Measurements from ENCODE around the gene CAPN12.

- TF ChIP-seq CTCF (conservative IDR thresholded peaks at IDR 0.05 in 1 of 2, IDR thresholded peaks at IDR 0.05 in 1 of 2; ENCODE audit: extremely low read depth in 1 of 2, insufficient read depth in 1 of 2, low read depth in 1 of 2, low read length in 2 of 2) (no peak), EZH2 (IDR thresholded peaks at IDR 0.05; ENCODE audit: borderline replicate concordance, low read length) (no peak)
These were observed 29.9 kb downstream of the CAPN12 start for GRCh38 chr19:38714354-38714778.

All from mammary epithelial cell (primary cell).